GM12878 (cell line): ENCODE data around the gene CXorf38. TPM values are rescaled to one million over a fixed set of nuclear protein-coding genes. Genes with fewer than 3 reads are reported as not detected.

Experiments
- ATAC-seq: fragments of 200-7000 bp; cut with Tn5 transposase; 3 replicates; pipeline ENCODE4 v1.9.1; 2020; ENCODE audit warnings: mild to moderate bottlenecking, moderate library complexity
- Bru-seq: library from RNA; stranded (reverse); fragments of 400-500 nt; gene quantifications from one replicate; lab custom pipeline; 2021; lab: Mats Ljungman, UMichigan
- BruChase-seq, 2 experiments: library from RNA; stranded (reverse); fragments of 400-500 nt; gene quantifications; one replicate each; lab custom pipeline; 2021; lab: Mats Ljungman, UMichigan
- BruUV-seq: library from RNA; stranded (reverse); fragments of 400-500 nt; replicated peaks from 2 replicates; lab custom pipeline; 2021; lab: Mats Ljungman, UMichigan
- CTCF ChIA-PET: fragments of 300-600 bp; sonication (Branson Sonifier 250); formaldehyde crosslinking; extraction: SDS; loops from one replicate; lab custom pipeline; 2021; ENCODE audit warnings: inconsistent platforms; lab: Yijun Ruan, JAX
- POLR2A ChIA-PET: fragments of 350-600 bp; formaldehyde crosslinking; extraction: SDS; loops from one replicate; lab custom pipeline; 2021; ENCODE audit warnings: inconsistent platforms; lab: Charles Lee
- RAD21 ChIA-PET: fragments of 300-600 bp; sonication (Branson Sonifier 250); formaldehyde crosslinking; loops from one replicate; lab custom pipeline; 2023; ENCODE audit warnings: antibody characterized with exemption; ENCODE audit not compliant: unreplicated experiment; lab: Charles Lee
- SMC1A ChIA-PET: fragments of 300-600 bp; sonication (Branson Sonifier 250); formaldehyde crosslinking; loops from one replicate; lab custom pipeline; 2023; ENCODE audit not compliant: unreplicated experiment, uncharacterized antibody; lab: Charles Lee
- DNase-seq: peaks from one replicate; pipeline ENCODE4 v3.0.0-alpha.2; 2011; ENCODE audit warnings: low read depth, low spot score
- FAIRE-seq: peaks from 3 replicates; lab custom pipeline; 2011; peaks lifted over from hg19 to GRCh38; lab: Jason Lieb, UNC
- H2AFZ ChIP-seq: 2 replicates; pipeline ENCODE4 v1.6.0; 2011; ENCODE audit warnings: low read depth, low read length, control low read depth; ENCODE audit not compliant: control insufficient read depth
- H3K27ac ChIP-seq: 2 replicates; pipeline ENCODE4 v1.5.1; 2011; ENCODE audit warnings: control low read depth; ENCODE audit not compliant: control insufficient read depth, insufficient read depth
- H3K27me3 ChIP-seq, 2 experiments: replicated peaks in 1 of 2; 2 replicates each; pipeline versions ENCODE4 v1.6.0 to v1.6.1; 2011; ENCODE audit warnings: low read length in 1 of 2; ENCODE audit not compliant: control insufficient read depth in 2 of 2, insufficient read depth in 2 of 2
- H3K36me3 ChIP-seq, 2 experiments: 2 replicates each; pipeline ENCODE4 v1.5.1; 2011; ENCODE audit warnings: low read length in 1 of 2; ENCODE audit not compliant: control insufficient read depth in 2 of 2, insufficient read depth in 2 of 2
- H3K4me1 ChIP-seq: 2 replicates; pipeline ENCODE4 v1.6.1; 2011; ENCODE audit warnings: mild to moderate bottlenecking, low read length, moderate library complexity, mixed read lengths; ENCODE audit not compliant: control insufficient read depth, insufficient read depth
- H3K4me2 ChIP-seq: 2 replicates; pipeline ENCODE4 v1.6.0; 2011; ENCODE audit warnings: control low read depth; ENCODE audit not compliant: control insufficient read depth, insufficient read depth
- H3K4me3 ChIP-seq: fragments of 200-600 bp; sonication (generic); 2 replicates; pipeline ENCODE4 v1.5.1; 2016
- H3K79me2 ChIP-seq: 2 replicates; pipeline ENCODE4 v1.6.0; 2011; ENCODE audit warnings: low read length; ENCODE audit not compliant: control insufficient read depth, insufficient read depth
- H3K9ac ChIP-seq: 2 replicates; pipeline ENCODE4 v1.8.0; 2011; ENCODE audit warnings: low read length, control low read depth, mixed read lengths; ENCODE audit not compliant: control insufficient read depth, insufficient read depth
- H3K9me3 ChIP-seq: replicated peaks from 3 replicates; pipeline ENCODE4 v1.5.1; 2011; ENCODE audit warnings: mild to moderate bottlenecking, low read length; ENCODE audit not compliant: control insufficient read depth, insufficient read depth
- H4K20me1 ChIP-seq: 2 replicates; pipeline ENCODE4 v1.6.0; 2011; ENCODE audit not compliant: control insufficient read depth, insufficient read depth
- ATF7 ChIP-seq: fragments of 450-650 bp; IDR thresholded peaks from 2 replicates; pipeline ENCODE4 v1.6.1; 2016; ENCODE audit warnings: low read depth, mild to moderate bottlenecking
- CBFB ChIP-seq: IDR thresholded peaks from 2 replicates; pipeline ENCODE4 v1.6.1; 2016; ENCODE audit warnings: antibody characterized with exemption, low read depth
- EGR1 ChIP-seq, 2 experiments: IDR thresholded peaks; 1 replicate in 1 of 2; 2 replicates in 1 of 2; pipeline ENCODE4 v1.6.1; 2011 to 2012; ENCODE audit warnings: low read depth in 2 of 2, low read length in 2 of 2, borderline replicate concordance in 1 of 2, mild to moderate bottlenecking in 1 of 2, moderate library complexity in 1 of 2
- IKZF1 ChIP-seq: fragments of 450-650 bp; conservative IDR thresholded peaks from 2 replicates; pipeline ENCODE4 v1.6.1; 2017; ENCODE audit warnings: antibody characterized with exemption, mild to moderate bottlenecking
- MEF2B ChIP-seq: fragments of 450-650 bp; IDR thresholded peaks from 2 replicates; pipeline ENCODE4 v1.6.1; 2018; ENCODE audit warnings: mild to moderate bottlenecking, moderate library complexity; ENCODE audit not compliant: partially characterized antibody, poor library complexity, severe bottlenecking
- NRF1 ChIP-seq: conservative IDR thresholded peaks from 2 replicates; pipeline ENCODE4 v1.6.1; 2011; ENCODE audit warnings: mild to moderate bottlenecking, low read depth, low read length, improper control_type of control experiment
- POLR2AphosphoS2 ChIP-seq: IDR thresholded peaks from 2 replicates; pipeline ENCODE4 v1.6.1; 2011; ENCODE audit warnings: low read depth, mild to moderate bottlenecking, low read length, improper control_type of control experiment, moderate library complexity
- RUNX3 ChIP-seq: IDR thresholded peaks from 2 replicates; pipeline ENCODE4 v1.6.1; 2012; ENCODE audit warnings: low read length, inconsistent platforms
- SMARCA5 ChIP-seq: fragments of 450-650 bp; IDR thresholded peaks from 2 replicates; pipeline ENCODE4 v1.6.1; 2017; ENCODE audit warnings: mild to moderate bottlenecking
- SP1 ChIP-seq: IDR thresholded peaks from one replicate; pipeline ENCODE4 v1.6.1; 2011; ENCODE audit warnings: low read depth, low read length
- STAT3 ChIP-seq: IDR thresholded peaks from 2 replicates; pipeline ENCODE4 v1.6.1; 2011; ENCODE audit warnings: low read depth, low read length, improper control_type of control experiment
- TCF12 ChIP-seq: IDR thresholded peaks from 2 replicates; pipeline ENCODE4 v1.6.1; 2011; ENCODE audit warnings: low read depth, mild to moderate bottlenecking, low read length
- WRNIP1 ChIP-seq: IDR thresholded peaks from 2 replicates; pipeline ENCODE4 v1.6.1; 2011; ENCODE audit warnings: low read depth, low read length, improper control_type of control experiment, borderline replicate concordance
- ZNF274 ChIP-seq: IDR thresholded peaks from one replicate; pipeline ENCODE4 v1.8.0; 2011; ENCODE audit not compliant: insufficient read length, insufficient read depth
- WGBS: methylation state at CpG from one replicate; pipeline ENCODE4 v1.1.6; 2016; ENCODE audit warnings: low lambda C conversion rate; ENCODE audit not compliant: insufficient replicate concordance, insufficient coverage; ENCODE audit errors: missing lambda C conversion rate; 5-methylcytosine and 5-hydroxymethylcytosine counted together
- in situ Hi-C: fragments of 300-500 bp; cut with MboI; formaldehyde crosslinking; loops from 9 replicates; pipeline ENCODE4 v1.14.3; 2018; ENCODE audit warnings: mixed read lengths
- intact Hi-C: fragments of 100-400 bp; cut with micrococcal nuclease; formaldehyde crosslinking; loops from one replicate; pipeline ENCODE4 v1.14.2; 2022; ENCODE audit not compliant: unreplicated experiment
- long read RNA-seq, 2 experiments: library from polyadenylated mRNA; unstranded; transcript quantifications; one replicate each; pipeline ENCODE4 v2.0.0, GENCODE V29; 2019 to 2020
- polyA minus RNA-seq, 3 experiments: library from RNA; depleted of rRNA, polyadenylated mRNA; stranded (reverse); fragments of >200 nt; gene quantifications; 2 replicates each; pipeline ENCODE4 v1.2.3, GENCODE V29; 2011
- polyA plus RNA-seq, 11 experiments: library from polyadenylated mRNA; depleted of rRNA in 4 of 11; unstranded in 6 of 11; stranded (reverse) in 5 of 11; fragments of >200 nt; fragmentation: Nextera tagmentation in 4 of 11; fragmentation: Illumina TruSeq in 1 of 11; extraction: Ambion mirVana in 4 of 11; extraction: Trizol in 1 of 11; gene quantifications; 1 replicate in 1 of 11; 2 replicates in 10 of 11; pipeline versions ENCODE4 v1.2.1 to v1.2.3, GENCODE V29; 2011 to 2016; ENCODE audit warnings: inconsistent platforms in 2 of 11, missing spikeins in 2 of 11, low read depth in 1 of 11
- total RNA-seq, 4 experiments: library from RNA; depleted of rRNA in 3 of 4; stranded (reverse); fragments of >200 nt in 3 of 4; fragmentation: Illumina TruSeq in 1 of 4; extraction: Trizol in 1 of 4; gene quantifications; 2 replicates each; pipeline versions ENCODE4 v1.2.1 to v1.2.3, GENCODE V29; 2013 to 2021
- TF ChIP-seq, protein P1 (sequence below): IDR thresholded peaks from 2 replicates; pipeline ENCODE4 v1.6.1; 2011; ENCODE audit warnings: low read depth, mild to moderate bottlenecking, low read length, moderate library complexity, borderline replicate concordance; ENCODE audit errors: extremely low read depth
- TF ChIP-seq, protein P2 (sequence below): IDR thresholded peaks from 2 replicates; pipeline ENCODE4 v1.6.1; 2012; ENCODE audit warnings: low read depth, low read length, improper control_type of control experiment

Gene CXorf38, protein sequence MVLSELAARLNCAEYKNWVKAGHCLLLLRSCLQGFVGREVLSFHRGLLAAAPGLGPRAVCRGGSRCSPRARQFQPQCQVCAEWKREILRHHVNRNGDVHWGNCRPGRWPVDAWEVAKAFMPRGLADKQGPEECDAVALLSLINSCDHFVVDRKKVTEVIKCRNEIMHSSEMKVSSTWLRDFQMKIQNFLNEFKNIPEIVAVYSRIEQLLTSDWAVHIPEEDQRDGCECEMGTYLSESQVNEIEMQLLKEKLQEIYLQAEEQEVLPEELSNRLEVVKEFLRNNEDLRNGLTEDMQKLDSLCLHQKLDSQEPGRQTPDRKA
- 36.5 and 38.1 TPM in 2 replicates for total RNA-seq (2013; cell fraction: nucleolus; rRNA removed)
- total RNA-seq (2014; rRNA removed) (20.1 and 20.4 TPM in 2 replicates), total RNA-seq (2014; rRNA removed; fragmentation: Illumina TruSeq; extraction: Trizol) (19.9 and 21.3 TPM in 2 replicates), total RNA-seq (2021) (16.8 and 17.6 TPM in 2 replicates), polyA plus RNA-seq (2011; rRNA removed) (50.1 and 64.5 TPM in 2 replicates), polyA plus RNA-seq (2014; fragmentation: Illumina TruSeq; extraction: Trizol) (20.5 and 21.4 TPM in 2 replicates), polyA plus RNA-seq (2014; fragmentation: Nextera tagmentation; extraction: Ambion mirVana) (1 to 10 TPM; 2.2 to 6.0 TPM), polyA plus RNA-seq (2014; rRNA removed) (18.7 and 20.9 TPM in 2 replicates), polyA plus RNA-seq (2016; fragmentation: Nextera tagmentation; extraction: Ambion mirVana) (10 to 100 TPM; 14.2 to 14.4 TPM), polyA minus RNA-seq (2011; rRNA and poly(A)+ RNA removed) (27.7 and 28.0 TPM in 2 replicates), Bru-seq, nascent RNA (percentile 87 among the genes with signal in this experiment), BruChase-seq, experiment 1, labeled RNA remaining after a 6-hour chase (percentile 93 among the genes with signal in this experiment), BruChase-seq, experiment 2, labeled RNA remaining after a 2-hour chase (percentile 91 among the genes with signal in this experiment)
- polyA plus RNA-seq (2011; ENCODE audit: low read depth) = 10.4 TPM
- 35.2 and 35.6 TPM in 2 replicates for polyA plus RNA-seq (2011; cell fraction: cytosol; rRNA removed)
- 17.0 and 19.6 TPM in 2 replicates for polyA plus RNA-seq (2011; cell fraction: nucleus; rRNA removed)
- polyA plus RNA-seq (2012) = 11.8 and 19.8 TPM in 2 replicates
- polyA minus RNA-seq (2011; cell fraction: cytosol; rRNA and poly(A)+ RNA removed) = 11.4 and 11.6 TPM in 2 replicates
- polyA minus RNA-seq (2011; cell fraction: nucleus; rRNA and poly(A)+ RNA removed) = 10.2 and 15.0 TPM in 2 replicates
- long read RNA-seq, experiment 1, transcript CXorf38-201 (7 exons, 2,118 nt) = major isoform, 18 of 25 reads
- long read RNA-seq, experiment 1, partial matches to known transcripts = 3 of 25 reads
- long read RNA-seq, experiment 1, other reads (novel, unspliced or antisense) = 4 of 25 reads
- long read RNA-seq, experiment 2, transcript CXorf38-201 (7 exons, 2,118 nt) = major isoform, 162 of 214 reads
- long read RNA-seq, experiment 2, partial matches to known transcripts = 17 of 214 reads
- long read RNA-seq, experiment 2, other reads (novel, unspliced or antisense) = 35 of 214 reads

DNA sequence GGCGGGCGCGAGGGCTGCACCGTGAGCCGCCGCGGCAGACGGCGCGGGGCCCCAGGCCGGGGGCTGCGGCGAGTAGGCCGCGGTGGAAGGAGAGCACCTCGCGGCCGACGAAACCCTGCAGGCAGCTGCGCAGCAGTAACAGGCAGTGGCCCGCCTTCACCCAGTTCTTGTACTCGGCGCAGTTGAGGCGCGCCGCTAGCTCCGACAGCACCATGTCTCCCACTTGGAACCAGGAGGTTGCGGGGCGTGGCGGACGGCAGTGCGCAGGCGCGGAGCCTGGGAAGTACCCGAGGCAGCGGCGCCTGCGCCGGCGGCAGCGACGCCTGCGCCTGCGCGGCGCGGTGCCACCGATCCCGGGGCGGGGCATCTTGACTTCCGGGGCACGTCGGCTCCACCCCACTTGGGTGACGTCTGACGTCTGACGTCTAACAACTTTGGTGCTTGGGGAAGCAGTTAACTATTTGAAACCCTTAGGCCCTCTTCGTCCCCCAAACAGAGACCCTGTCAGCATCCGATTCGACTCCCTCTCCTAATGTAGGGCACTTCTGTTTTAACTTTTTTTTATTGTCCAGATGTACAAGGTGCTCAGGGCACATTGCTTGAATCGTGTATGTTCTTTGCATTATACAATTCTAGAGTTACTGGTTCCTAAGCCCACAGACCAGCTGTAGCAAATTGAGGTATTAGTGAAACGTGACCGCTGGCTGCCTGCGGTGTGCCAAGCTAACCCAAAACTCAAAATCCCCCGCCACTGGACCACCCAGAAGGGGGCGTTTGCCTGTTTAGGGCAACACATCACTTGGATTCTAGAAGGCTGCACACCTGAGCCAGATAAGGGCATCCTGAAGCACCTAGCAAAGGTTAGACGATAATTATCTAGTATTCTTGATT lies at the start of gene CXorf38:
CXorf38 (minus strand) TSS at position 255 of the 891 bp plus-strand sequence; CDS start at position 214, 41 bp downstream.
- H3K4me2 ChIP-seq = peak within 1 kb of the TSS; percentile 88
- FAIRE-seq (peak; percentile 88), ATAC-seq (peak; percentile 85), DNase-seq (peak; percentile 68)
- H4K20me1 ChIP-seq = peaks cover 3% of the 10 kb centered on the region
- H3K4me1 ChIP-seq = no peaks in the 10 kb centered on the region
- intact Hi-C loops = loop anchor here (2.0 to 10.0 kb wide), 5 partner anchors 75 to 685 kb away; partner anchors contain the start of gene DDX3X
- 3% methylated on average over 53 of the region's 66 CpGs for whole genome bisulfite sequencing
- ChIA-PET SMC1A (interaction anchor here (0.9 to 1.7 kb wide), 7 partner anchors 91 to 533 kb away, joined by 3 to 9 read pairs (median 4); no protein-coding TSS in a partner anchor), CTCF (interaction anchor here (0.6 to 1.7 kb wide), 10 partner anchors 102 to 1495 kb away, joined by 3 to 17 read pairs (median 4); no protein-coding TSS in a partner anchor), POLR2A (interaction anchor here (0.6 to 1.4 kb wide), 5 partner anchors 10 to 147 kb away, joined by 3 to 9 read pairs (median 5); partner anchors contain the start of gene ATP6AP2), RAD21 (interaction anchor here (0.6 to 1.8 kb wide), 6 partner anchors 25 to 790 kb away, joined by 3 to 10 read pairs (median 4); no protein-coding TSS in a partner anchor)
- H2AFZ ChIP-seq = peak within 1 kb of the TSS; percentile 70
- H3K9me3 ChIP-seq = no peaks in the 10 kb centered on the region
- in situ Hi-C loops = loop anchor here (10.0 kb wide), 2 partner anchors 467 to 687 kb away; partner anchors contain the start of gene DDX3X
- H3K36me3 ChIP-seq = 0 out of 4 replicates have a peak, but pooled peaks cover 0 to 6% of the 10 kb centered on the region in 2 experiments
- H3K9ac ChIP-seq = peak within 1 kb of the TSS; percentile 79
- BruUV-seq = no TSS peak
- H3K4me3 ChIP-seq = peak within 1 kb of the TSS; percentile 91
- no peaks in the 10 kb centered on the region for H3K27me3 ChIP-seq
- H3K27ac ChIP-seq = peak within 1 kb of the TSS; percentile 70
- peaks cover 37% of the 10 kb centered on the region for H3K79me2 ChIP-seq
- TF ChIP-seq STAT3 = no peak
- TF ChIP-seq, protein P1, sequence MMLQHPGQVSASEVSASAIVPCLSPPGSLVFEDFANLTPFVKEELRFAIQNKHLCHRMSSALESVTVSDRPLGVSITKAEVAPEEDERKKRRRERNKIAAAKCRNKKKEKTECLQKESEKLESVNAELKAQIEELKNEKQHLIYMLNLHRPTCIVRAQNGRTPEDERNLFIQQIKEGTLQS = peak; percentile 63; the same call in 1 of the 2 replicates
- peak; percentile 100 for TF ChIP-seq IKZF1
- TF ChIP-seq POLR2AphosphoS2 = peak; percentile 92
- TF ChIP-seq, protein P2, sequence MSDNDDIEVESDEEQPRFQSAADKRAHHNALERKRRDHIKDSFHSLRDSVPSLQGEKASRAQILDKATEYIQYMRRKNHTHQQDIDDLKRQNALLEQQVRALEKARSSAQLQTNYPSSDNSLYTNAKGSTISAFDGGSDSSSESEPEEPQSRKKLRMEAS = no peak
- no peak for TF ChIP-seq ZNF274
- 0 out of 2 replicates have a peak, but pooled peaks have one; percentile 5 for TF ChIP-seq TCF12
- TF ChIP-seq CBFB = no peak
- TF ChIP-seq SMARCA5 = 0 out of 2 replicates have a peak, but pooled peaks have one; percentile 45
- TF ChIP-seq WRNIP1 = 0 out of 2 replicates have a peak, but pooled peaks have one; percentile 64
- peak; percentile 53 for TF ChIP-seq SP1
- TF ChIP-seq EGR1 (IDR thresholded peaks at IDR 0.05; ENCODE audit: borderline replicate concordance in 1 of 2, low read depth in 2 of 2, low read length in 2 of 2) = no peak
- peak; percentile 53 for TF ChIP-seq ATF7
- peak; percentile 48 for TF ChIP-seq RUNX3
- no peak for TF ChIP-seq MEF2B
- TF ChIP-seq NRF1 = peak; percentile 100
